Upper lobe of left lung (tissue), 4 donors: ENCODE results near the gene CCDC18.

Source experiments
- CTCF ChIP-seq, 6 experiments: fragments of 450-650 bp in 4 of 6; fragments of 200-600 bp in 2 of 6; sonication (generic) in 2 of 6; IDR thresholded peaks; one replicate each; pipeline ENCODE4 v1.5.1; 2016 to 2019; ENCODE audit warnings: antibody characterized with exemption in 6 of 6
- EP300 ChIP-seq, 4 donors: sonication (generic); formaldehyde crosslinking; IDR thresholded peaks; one replicate each; pipeline ENCODE4 v1.5.1; 2017; ENCODE audit warnings: antibody characterized with exemption in 4 of 4, control low read depth in 2 of 4
- POLR2A ChIP-seq, 4 donors: fragments of 450-650 bp; IDR thresholded peaks; one replicate each; pipeline ENCODE4 v1.5.1; 2016 to 2017; ENCODE audit warnings: antibody characterized with exemption in 4 of 4, mild to moderate bottlenecking in 2 of 4
- POLR2AphosphoS5 ChIP-seq, 2 donors: sonication (generic); formaldehyde crosslinking; IDR thresholded peaks; one replicate each; pipeline ENCODE4 v1.5.1; 2017; ENCODE audit warnings: antibody characterized with exemption in 2 of 2

DNA sequence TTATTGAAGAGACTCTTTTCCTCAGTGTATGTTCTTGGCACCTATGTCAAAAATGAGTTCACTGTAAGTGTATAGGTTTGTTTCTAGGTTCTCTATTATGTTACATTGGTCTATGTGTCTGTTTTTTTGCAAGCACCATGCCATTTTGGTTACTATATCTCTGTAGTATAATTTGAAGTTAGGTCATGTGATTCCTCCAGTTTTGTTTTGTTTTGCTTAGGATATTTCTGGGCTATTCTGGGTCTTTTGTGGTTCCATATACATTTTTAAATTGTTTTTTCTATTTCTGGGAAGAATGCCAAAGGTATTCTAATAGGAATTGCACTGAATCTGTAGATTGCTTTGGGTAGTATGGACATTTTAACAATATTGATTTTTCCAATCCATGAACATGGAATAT is 13.5 kb upstream of the CCDC18 start:
- TF ChIP-seq POLR2A (IDR thresholded peaks at IDR 0.05): no peak
- TF ChIP-seq CTCF (IDR thresholded peaks at IDR 0.05): no peak
- no peak for TF ChIP-seq POLR2AphosphoS5 (IDR thresholded peaks at IDR 0.05)
- no peak for TF ChIP-seq EP300 (IDR thresholded peaks at IDR 0.05)
